HEK293 (cell line): ENCODE data around the gene MBLAC1.
A peak's percentile ranks its signal among the peaks of the same experiment; 100 is the strongest.

Source experiments
- EGR2 ChIP-seq: fragments of 450-650 bp; formaldehyde crosslinking; IDR thresholded peaks from 2 replicates; pipeline ENCODE4 v1.5.1; 2016; ENCODE audit warnings: low read depth, missing biosample characterization, missing genetic modification characterization
- GLI4 ChIP-seq: fragments of 450-650 bp; formaldehyde crosslinking; IDR thresholded peaks from 2 replicates; pipeline ENCODE4 v1.5.1; 2016; ENCODE audit warnings: missing biosample characterization, missing genetic modification characterization
- HOXC10 ChIP-seq: sonication (generic); formaldehyde crosslinking; IDR thresholded peaks from 2 replicates; pipeline ENCODE4 v1.8.1; 2023; ENCODE audit warnings: mild to moderate bottlenecking, missing genetic modification reagents
- OVOL3 ChIP-seq: fragments of 450-650 bp; formaldehyde crosslinking; IDR thresholded peaks from 2 replicates; pipeline ENCODE4 v1.5.1; 2016; ENCODE audit warnings: missing biosample characterization, missing genetic modification characterization
- SP2 ChIP-seq: fragments of 450-650 bp; formaldehyde crosslinking; IDR thresholded peaks from 2 replicates; pipeline ENCODE4 v1.5.1; 2016; ENCODE audit warnings: missing biosample characterization, missing genetic modification characterization
- YY2 ChIP-seq: fragments of 450-650 bp; formaldehyde crosslinking; IDR thresholded peaks from 2 replicates; pipeline ENCODE4 v1.5.1; 2016; ENCODE audit warnings: missing biosample characterization, missing genetic modification characterization
- ZBTB48 ChIP-seq: fragments of 450-650 bp; formaldehyde crosslinking; IDR thresholded peaks from 2 replicates; pipeline ENCODE4 v1.5.1; 2016; ENCODE audit warnings: missing biosample characterization, missing genetic modification characterization
- ZEB2 ChIP-seq: fragments of 450-650 bp; formaldehyde crosslinking; IDR thresholded peaks from 2 replicates; pipeline ENCODE4 v1.5.1; 2016; ENCODE audit warnings: missing biosample characterization, missing genetic modification characterization
- ZNF10 ChIP-seq: fragments of 450-650 bp; formaldehyde crosslinking; IDR thresholded peaks from 2 replicates; pipeline ENCODE4 v1.5.1; 2017; ENCODE audit warnings: missing biosample characterization, missing genetic modification characterization
- ZNF138 ChIP-seq: fragments of 450-650 bp; formaldehyde crosslinking; IDR thresholded peaks from 2 replicates; pipeline ENCODE4 v1.5.1; 2016; ENCODE audit warnings: missing biosample characterization, missing genetic modification characterization, borderline replicate concordance
- ZNF157 ChIP-seq: fragments of 450-650 bp; formaldehyde crosslinking; IDR thresholded peaks from 2 replicates; pipeline ENCODE4 v1.5.1; 2016; ENCODE audit warnings: missing biosample characterization, missing genetic modification characterization
- ZNF223 ChIP-seq: fragments of 450-650 bp; formaldehyde crosslinking; IDR thresholded peaks from 2 replicates; pipeline ENCODE4 v1.5.1; 2016; ENCODE audit warnings: missing biosample characterization, missing genetic modification characterization
- ZNF521 ChIP-seq: fragments of 450-650 bp; formaldehyde crosslinking; IDR thresholded peaks from 2 replicates; pipeline ENCODE4 v1.5.1; 2017; ENCODE audit warnings: missing biosample characterization, mild to moderate bottlenecking, missing genetic modification characterization
- ZNF529 ChIP-seq: fragments of 450-650 bp; formaldehyde crosslinking; IDR thresholded peaks from 2 replicates; pipeline ENCODE4 v1.5.1; 2017; ENCODE audit warnings: missing genetic modification characterization, missing biosample characterization; ENCODE audit not compliant: insufficient replicate concordance
- ZNF560 ChIP-seq: fragments of 450-650 bp; formaldehyde crosslinking; IDR thresholded peaks from 2 replicates; pipeline ENCODE4 v1.5.1; 2017; ENCODE audit warnings: missing biosample characterization, missing genetic modification characterization, borderline replicate concordance
- ZNF701 ChIP-seq: fragments of 450-650 bp; formaldehyde crosslinking; IDR thresholded peaks from 2 replicates; pipeline ENCODE4 v1.5.1; 2016; ENCODE audit warnings: missing biosample characterization, missing genetic modification characterization
- ZNF747 ChIP-seq: fragments of 450-650 bp; formaldehyde crosslinking; IDR thresholded peaks from 2 replicates; pipeline ENCODE4 v1.5.1; 2016; ENCODE audit warnings: missing biosample characterization, missing genetic modification characterization
- ZNF792 ChIP-seq: fragments of 450-650 bp; formaldehyde crosslinking; IDR thresholded peaks from 2 replicates; pipeline ENCODE4 v1.5.1; 2016; ENCODE audit warnings: missing biosample characterization, missing genetic modification characterization
- ZNF830 ChIP-seq: fragments of 450-650 bp; IDR thresholded peaks from 2 replicates; pipeline ENCODE4 v1.5.0; 2018; ENCODE audit warnings: missing biosample characterization, missing genetic modification characterization, low read depth, mild to moderate bottlenecking, moderate library complexity
- ZNF843 ChIP-seq: fragments of 450-650 bp; formaldehyde crosslinking; IDR thresholded peaks from 2 replicates; pipeline ENCODE4 v1.5.1; 2016; ENCODE audit warnings: missing biosample characterization, missing genetic modification characterization
- ZSCAN16 ChIP-seq: fragments of 450-650 bp; formaldehyde crosslinking; IDR thresholded peaks from 2 replicates; pipeline ENCODE4 v1.5.1; 2016; ENCODE audit warnings: missing biosample characterization, missing genetic modification characterization
- TF ChIP-seq, protein P1 (sequence below): fragments of 450-650 bp; formaldehyde crosslinking; IDR thresholded peaks from 2 replicates; pipeline ENCODE4; 2016; ENCODE audit warnings: missing biosample characterization, missing genetic modification characterization
- TF ChIP-seq, protein P2 (sequence below): fragments of 450-650 bp; formaldehyde crosslinking; IDR thresholded peaks from 2 replicates; pipeline ENCODE4 v1.5.1; 2016; ENCODE audit warnings: missing biosample characterization, missing genetic modification characterization, low read depth
- TF ChIP-seq, protein P3 (sequence below): fragments of 450-650 bp; formaldehyde crosslinking; IDR thresholded peaks from 2 replicates; pipeline ENCODE4 v1.5.1; 2016; ENCODE audit warnings: missing biosample characterization, missing genetic modification characterization, borderline replicate concordance
- TF ChIP-seq, protein P4 (sequence below): fragments of 450-650 bp; formaldehyde crosslinking; IDR thresholded peaks from 2 replicates; pipeline ENCODE4 v1.5.1; 2016; ENCODE audit warnings: missing biosample characterization, missing genetic modification characterization
- TF ChIP-seq, protein P5 (sequence below): fragments of 450-650 bp; formaldehyde crosslinking; IDR thresholded peaks from 2 replicates; pipeline ENCODE4 v1.5.1; 2017; ENCODE audit warnings: missing biosample characterization, missing genetic modification characterization
- TF ChIP-seq, protein P6 (sequence below): fragments of 450-650 bp; formaldehyde crosslinking; conservative IDR thresholded peaks from 2 replicates; pipeline ENCODE4 v1.5.1; 2016; ENCODE audit warnings: low read depth, missing biosample characterization, missing genetic modification characterization

MBLAC1 gene

DNA sequence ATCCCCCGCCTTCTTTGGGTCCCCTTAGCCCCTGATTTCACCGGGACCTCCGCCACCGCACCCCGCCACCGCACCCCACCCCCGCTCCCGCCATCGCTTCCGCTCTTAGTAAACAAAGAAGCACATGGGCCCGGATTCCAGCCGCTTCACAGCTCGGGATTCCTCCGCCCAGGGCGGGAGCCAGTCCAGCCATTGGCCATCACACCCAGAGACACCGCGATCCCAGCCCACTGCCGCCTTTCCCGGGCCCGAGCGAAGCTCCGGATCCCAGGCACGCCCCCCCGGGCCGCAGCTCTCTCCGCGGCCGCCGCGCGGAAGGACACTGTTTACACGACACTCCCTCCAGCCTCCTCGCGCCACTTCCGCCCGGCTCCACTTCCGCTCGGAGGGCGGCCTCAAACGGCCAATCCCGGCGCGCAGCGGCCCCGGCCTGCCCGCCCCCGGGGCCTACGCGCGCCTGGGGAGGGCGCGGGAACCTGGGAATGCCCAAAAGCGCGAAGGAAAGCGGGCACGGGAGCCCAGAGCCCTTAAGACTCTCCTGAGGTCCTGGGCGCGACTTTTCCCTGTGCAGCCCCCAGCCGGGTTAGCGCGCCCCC, 26.2 kb upstream of the MBLAC1 start (continued):
- TF ChIP-seq ZSCAN16 (tag by site-specific recombination) (no peak), ZNF560 (tag by site-specific recombination) (no peak), ZNF701 (tag by site-specific recombination) (no peak), EGR2 (peak; percentile 95), ZNF223 (tag by site-specific recombination) (0 out of 2 replicates have a peak, but pooled peaks have one; percentile 9), ZEB2 (tag by site-specific recombination) (peak; percentile 80), ZNF792 (tag by site-specific recombination) (0 out of 2 replicates have a peak, but pooled peaks have one; percentile 16), ZNF138 (no peak), ZBTB48 (peak; percentile 93), ZNF830 (tag by site-specific recombination) (no peak), ZNF157 (tag by site-specific recombination) (no peak), ZNF529 (tag by site-specific recombination) (no peak), SP2 (tag by site-specific recombination) (peak; percentile 99), ZNF521 (tag by site-specific recombination) (no peak), ZNF10 (tag by site-specific recombination) (no peak), GLI4 (tag by site-specific recombination) (no peak), HOXC10 (0 out of 2 replicates have a peak, but pooled peaks have one; percentile 66), ZNF843 (tag by site-specific recombination) (peak; percentile 40; the same call in 1 of the 2 replicates), OVOL3 (tag by site-specific recombination) (no peak), YY2 (tag by site-specific recombination) (peak; percentile 57; the same call in 1 of the 2 replicates), ZNF747 (tag by site-specific recombination) (no peak)
- TF ChIP-seq, protein P1, sequence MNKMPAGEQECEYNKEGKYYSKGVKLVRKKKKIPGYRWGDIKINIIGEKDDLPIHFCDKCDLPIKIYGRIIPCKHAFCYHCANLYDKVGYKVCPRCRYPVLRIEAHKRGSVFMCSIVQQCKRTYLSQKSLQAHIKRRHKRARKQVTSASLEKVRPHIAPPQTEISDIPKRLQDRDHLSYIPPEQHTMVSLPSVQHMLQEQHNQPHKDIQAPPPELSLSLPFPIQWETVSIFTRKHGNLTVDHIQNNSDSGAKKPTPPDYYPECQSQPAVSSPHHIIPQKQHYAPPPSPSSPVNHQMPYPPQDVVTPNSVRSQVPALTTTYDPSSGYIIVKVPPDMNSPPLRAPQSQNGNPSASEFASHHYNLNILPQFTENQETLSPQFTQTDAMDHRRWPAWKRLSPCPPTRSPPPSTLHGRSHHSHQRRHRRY: 0 out of 2 replicates have a peak, but pooled peaks have one; percentile 55
- TF ChIP-seq, protein P2, sequence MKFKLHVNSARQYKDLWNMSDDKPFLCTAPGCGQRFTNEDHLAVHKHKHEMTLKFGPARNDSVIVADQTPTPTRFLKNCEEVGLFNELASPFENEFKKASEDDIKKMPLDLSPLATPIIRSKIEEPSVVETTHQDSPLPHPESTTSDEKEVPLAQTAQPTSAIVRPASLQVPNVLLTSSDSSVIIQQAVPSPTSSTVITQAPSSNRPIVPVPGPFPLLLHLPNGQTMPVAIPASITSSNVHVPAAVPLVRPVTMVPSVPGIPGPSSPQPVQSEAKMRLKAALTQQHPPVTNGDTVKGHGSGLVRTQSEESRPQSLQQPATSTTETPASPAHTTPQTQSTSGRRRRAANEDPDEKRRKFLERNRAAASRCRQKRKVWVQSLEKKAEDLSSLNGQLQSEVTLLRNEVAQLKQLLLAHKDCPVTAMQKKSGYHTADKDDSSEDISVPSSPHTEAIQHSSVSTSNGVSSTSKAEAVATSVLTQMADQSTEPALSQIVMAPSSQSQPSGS (tag by site-specific recombination): no peak
- TF ChIP-seq, protein P3, sequence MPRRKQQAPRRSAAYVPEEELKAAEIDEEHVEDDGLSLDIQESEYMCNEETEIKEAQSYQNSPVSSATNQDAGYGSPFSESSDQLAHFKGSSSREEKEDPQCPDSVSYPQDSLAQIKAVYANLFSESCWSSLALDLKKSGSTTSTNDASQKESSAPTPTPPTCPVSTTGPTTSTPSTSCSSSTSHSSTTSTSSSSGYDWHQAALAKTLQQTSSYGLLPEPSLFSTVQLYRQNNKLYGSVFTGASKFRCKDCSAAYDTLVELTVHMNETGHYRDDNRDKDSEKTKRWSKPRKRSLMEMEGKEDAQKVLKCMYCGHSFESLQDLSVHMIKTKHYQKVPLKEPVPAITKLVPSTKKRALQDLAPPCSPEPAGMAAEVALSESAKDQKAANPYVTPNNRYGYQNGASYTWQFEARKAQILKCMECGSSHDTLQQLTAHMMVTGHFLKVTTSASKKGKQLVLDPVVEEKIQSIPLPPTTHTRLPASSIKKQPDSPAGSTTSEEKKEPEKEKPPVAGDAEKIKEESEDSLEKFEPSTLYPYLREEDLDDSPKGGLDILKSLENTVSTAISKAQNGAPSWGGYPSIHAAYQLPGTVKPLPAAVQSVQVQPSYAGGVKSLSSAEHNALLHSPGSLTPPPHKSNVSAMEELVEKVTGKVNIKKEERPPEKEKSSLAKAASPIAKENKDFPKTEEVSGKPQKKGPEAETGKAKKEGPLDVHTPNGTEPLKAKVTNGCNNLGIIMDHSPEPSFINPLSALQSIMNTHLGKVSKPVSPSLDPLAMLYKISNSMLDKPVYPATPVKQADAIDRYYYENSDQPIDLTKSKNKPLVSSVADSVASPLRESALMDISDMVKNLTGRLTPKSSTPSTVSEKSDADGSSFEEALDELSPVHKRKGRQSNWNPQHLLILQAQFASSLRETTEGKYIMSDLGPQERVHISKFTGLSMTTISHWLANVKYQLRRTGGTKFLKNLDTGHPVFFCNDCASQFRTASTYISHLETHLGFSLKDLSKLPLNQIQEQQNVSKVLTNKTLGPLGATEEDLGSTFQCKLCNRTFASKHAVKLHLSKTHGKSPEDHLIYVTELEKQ: no peak
- TF ChIP-seq, protein P4, sequence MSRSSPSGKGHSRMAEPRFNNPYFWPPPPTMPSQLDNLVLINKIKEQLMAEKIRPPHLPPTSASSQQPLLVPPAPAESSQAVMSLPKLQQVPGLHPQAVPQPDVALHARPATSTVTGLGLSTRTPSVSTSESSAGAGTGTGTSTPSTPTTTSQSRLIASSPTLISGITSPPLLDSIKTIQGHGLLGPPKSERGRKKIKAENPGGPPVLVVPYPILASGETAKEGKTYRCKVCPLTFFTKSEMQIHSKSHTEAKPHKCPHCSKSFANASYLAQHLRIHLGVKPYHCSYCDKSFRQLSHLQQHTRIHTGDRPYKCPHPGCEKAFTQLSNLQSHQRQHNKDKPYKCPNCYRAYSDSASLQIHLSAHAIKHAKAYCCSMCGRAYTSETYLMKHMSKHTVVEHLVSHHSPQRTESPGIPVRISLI: no peak
- TF ChIP-seq, protein P5, sequence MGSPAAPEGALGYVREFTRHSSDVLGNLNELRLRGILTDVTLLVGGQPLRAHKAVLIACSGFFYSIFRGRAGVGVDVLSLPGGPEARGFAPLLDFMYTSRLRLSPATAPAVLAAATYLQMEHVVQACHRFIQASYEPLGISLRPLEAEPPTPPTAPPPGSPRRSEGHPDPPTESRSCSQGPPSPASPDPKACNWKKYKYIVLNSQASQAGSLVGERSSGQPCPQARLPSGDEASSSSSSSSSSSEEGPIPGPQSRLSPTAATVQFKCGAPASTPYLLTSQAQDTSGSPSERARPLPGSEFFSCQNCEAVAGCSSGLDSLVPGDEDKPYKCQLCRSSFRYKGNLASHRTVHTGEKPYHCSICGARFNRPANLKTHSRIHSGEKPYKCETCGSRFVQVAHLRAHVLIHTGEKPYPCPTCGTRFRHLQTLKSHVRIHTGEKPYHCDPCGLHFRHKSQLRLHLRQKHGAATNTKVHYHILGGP: no peak
- TF ChIP-seq, protein P6, sequence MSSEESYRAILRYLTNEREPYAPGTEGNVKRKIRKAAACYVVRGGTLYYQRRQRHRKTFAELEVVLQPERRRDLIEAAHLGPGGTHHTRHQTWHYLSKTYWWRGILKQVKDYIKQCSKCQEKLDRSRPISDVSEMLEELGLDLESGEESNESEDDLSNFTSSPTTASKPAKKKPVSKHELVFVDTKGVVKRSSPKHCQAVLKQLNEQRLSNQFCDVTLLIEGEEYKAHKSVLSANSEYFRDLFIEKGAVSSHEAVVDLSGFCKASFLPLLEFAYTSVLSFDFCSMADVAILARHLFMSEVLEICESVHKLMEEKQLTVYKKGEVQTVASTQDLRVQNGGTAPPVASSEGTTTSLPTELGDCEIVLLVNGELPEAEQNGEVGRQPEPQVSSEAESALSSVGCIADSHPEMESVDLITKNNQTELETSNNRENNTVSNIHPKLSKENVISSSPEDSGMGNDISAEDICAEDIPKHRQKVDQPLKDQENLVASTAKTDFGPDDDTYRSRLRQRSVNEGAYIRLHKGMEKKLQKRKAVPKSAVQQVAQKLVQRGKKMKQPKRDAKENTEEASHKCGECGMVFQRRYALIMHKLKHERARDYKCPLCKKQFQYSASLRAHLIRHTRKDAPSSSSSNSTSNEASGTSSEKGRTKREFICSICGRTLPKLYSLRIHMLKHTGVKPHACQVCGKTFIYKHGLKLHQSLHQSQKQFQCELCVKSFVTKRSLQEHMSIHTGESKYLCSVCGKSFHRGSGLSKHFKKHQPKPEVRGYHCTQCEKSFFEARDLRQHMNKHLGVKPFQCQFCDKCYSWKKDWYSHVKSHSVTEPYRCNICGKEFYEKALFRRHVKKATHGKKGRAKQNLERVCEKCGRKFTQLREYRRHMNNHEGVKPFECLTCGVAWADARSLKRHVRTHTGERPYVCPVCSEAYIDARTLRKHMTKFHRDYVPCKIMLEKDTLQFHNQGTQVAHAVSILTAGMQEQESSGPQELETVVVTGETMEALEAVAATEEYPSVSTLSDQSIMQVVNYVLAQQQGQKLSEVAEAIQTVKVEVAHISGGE (tag by site-specific recombination): peak; percentile 95
